GM12874 (cell line): ENCODE data around the gene MARCKS.

ENCODE experiments used
- CTCF ChIP-seq: IDR thresholded peaks from 2 replicates; pipeline ENCODE4 v1.5.1; 2011; ENCODE audit warnings: low read depth, mild to moderate bottlenecking, control low read depth, low read length, moderate library complexity; ENCODE audit not compliant: insufficient read depth

MARCKS gene

GRCh38 chr6:113856625-113857555 lies at the start of gene MARCKS:
Gene MARCKS (plus strand): TSS chr6:113857345. CDS start chr6:113857746, 401 bp downstream.
- no peak for TF ChIP-seq CTCF

DNA sequence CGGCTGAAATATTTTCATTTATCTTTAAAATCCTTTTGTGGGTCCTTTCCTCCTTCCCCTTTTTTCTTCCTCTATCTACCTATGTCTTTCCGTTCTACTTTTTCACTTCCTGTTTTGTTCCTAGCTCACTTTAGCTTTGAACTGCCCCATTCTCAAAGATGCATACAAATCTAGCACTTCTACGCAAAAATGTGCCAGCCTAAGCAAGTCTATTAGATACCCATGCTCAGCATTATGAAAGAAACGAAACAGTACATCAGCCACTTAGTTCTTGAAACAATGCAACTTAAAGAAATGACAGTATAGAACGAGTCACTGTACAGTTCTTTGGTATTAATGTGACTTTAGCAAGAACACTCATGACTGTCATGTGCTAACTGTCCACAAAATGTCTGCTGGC lies 47.3 kb upstream of the MARCKS start:
- TF ChIP-seq CTCF: no peak

GRCh38 chr6:113813142-113813541 lies 44.0 kb upstream of the MARCKS start:
- TF ChIP-seq CTCF: no peak

DNA sequence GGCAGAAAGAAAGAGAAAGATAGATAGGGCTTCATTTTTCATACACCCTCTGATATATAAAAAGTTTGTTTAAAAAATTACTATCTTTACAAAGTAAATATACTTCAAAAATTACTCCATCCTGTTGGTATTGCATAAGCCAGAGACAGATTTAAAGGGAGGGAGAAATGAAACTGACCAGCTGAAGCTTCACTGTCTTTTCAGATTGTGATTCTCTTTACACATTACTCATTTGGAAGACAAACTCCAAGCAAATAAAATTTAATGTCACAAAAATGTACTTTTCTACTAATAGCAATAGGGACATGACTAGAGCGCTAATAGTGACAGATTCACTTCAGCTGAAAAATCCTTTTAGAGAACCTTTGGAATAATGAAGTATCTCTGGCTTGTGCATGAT lies 38.6 kb upstream of the MARCKS start:
- TF ChIP-seq CTCF: no peak

DNA sequence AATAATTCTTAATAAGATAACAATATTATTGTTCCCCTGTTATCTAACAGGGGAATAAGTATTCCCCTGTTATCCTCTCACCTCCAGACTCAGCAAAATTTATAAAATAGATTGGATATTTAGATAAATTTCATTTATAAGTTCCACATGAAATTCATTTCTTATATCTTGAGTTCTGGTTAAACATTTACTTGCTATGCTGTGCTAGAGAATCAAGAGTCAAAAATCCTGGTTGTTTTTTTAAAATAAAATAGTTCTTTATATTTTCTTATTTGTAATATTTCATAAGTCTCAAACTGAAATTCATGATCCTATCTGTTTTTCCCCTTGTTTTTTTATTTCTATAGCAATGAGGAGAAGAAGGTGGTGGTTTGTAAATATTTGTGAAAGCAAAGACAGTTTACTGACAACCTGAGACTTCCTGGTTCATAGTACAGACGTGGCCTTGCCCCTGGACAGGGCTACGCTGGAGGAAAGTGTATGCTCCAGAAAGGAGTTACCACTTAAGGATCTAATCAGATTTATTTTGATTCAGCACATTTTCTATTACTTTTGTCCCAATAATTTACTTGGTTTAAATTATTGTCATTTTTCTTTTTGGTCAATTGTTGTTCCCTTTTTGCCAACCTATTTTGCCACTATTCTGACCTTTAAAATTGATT lies 37.8 kb upstream of the MARCKS start:
- no peak for TF ChIP-seq CTCF

DNA sequence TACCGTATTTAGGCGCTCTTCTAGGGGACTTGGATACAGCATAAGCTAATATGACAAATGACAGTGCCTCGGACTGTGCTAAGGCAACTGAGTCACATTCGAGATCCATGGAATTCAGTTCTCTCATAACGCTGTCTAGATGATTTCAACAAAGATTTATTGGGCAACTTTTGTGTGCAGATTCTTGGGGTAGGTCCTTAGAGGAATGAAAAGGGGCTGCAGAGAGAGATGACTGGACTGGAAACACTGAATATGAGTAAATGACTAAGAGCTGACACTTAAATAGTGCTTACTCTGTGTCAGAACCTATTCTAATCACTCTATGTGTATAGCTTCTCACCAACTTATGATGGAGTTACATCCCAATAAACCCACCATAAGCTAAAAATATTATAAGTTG lies 36.4 kb upstream of the MARCKS start:
- no peak for TF ChIP-seq CTCF

DNA sequence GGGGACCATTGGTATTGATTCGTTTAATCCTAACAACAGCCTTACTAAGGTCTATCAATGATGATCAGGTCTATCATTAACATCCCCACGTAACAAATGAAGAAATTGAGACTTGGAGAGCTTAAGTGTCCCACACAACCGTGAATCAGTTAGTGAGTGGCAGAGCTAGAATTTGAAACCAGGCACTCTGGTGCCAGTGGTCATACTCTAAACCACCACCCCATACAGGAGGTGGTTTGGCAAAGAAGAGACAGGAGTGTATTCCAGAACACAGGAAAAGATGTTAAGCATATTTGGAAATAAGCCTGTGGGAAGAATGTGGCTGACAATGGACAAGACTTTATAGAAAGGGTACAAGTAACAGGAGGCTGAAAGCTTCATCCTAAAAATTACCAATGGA lies 35.7 kb upstream of the MARCKS start:
- TF ChIP-seq CTCF: no peak
